K562 (cell line): Measurements from ENCODE around the gene PTAR1. TPM values are rescaled to one million over a fixed set of nuclear protein-coding genes. Genes with fewer than 3 reads are reported as not detected.

Experiments
- CSDE1 ChIP-seq, 2 experiments: fragments of 450-650 bp; IDR thresholded peaks; 2 replicates each; pipeline ENCODE4 v1.6.1; 2016; ENCODE audit warnings: mild to moderate bottlenecking in 1 of 2
- SNRNP70 ChIP-seq: fragments of 200-400 bp; formaldehyde crosslinking; optimal IDR thresholded peaks from 2 replicates; pipeline ENCODE3; 2017; ENCODE audit warnings: low read depth, low read length
- ZNF143 ChIP-seq: sonication (generic); formaldehyde crosslinking; IDR thresholded peaks from 2 replicates; pipeline ENCODE4 v1.9.0; 2022; ENCODE audit warnings: mild to moderate bottlenecking, missing genetic modification reagents
- polyA plus RNA-seq, 8 experiments: library from polyadenylated mRNA; depleted of rRNA in 4 of 8; stranded (reverse) in 5 of 8; unstranded in 3 of 8; fragments of >200 nt; fragmentation: Nextera tagmentation in 2 of 8; fragmentation: Illumina TruSeq in 1 of 8; extraction: Ambion mirVana in 2 of 8; extraction: Trizol in 1 of 8; gene quantifications; 2 replicates each; pipeline versions ENCODE4 v1.2.1 to v1.2.3, GENCODE V29; 2011 to 2014; ENCODE audit warnings: inconsistent platforms in 1 of 8, missing spikeins in 1 of 8
- total RNA-seq, 7 experiments: library from RNA; depleted of rRNA in 6 of 7; stranded (reverse); fragments of >200 nt in 6 of 7; fragmentation: Illumina TruSeq in 2 of 7; extraction: Trizol in 2 of 7; gene quantifications; 2 replicates each; pipeline versions ENCODE4 v1.2.1 to v1.2.3, GENCODE V29; 2011 to 2021; ENCODE audit warnings: low replicate concordance in 1 of 7
- TF ChIP-seq, protein P1 (sequence below): fragments of 450-650 bp; IDR thresholded peaks from 2 replicates; pipeline ENCODE4 v1.6.1; 2016; ENCODE audit warnings: mild to moderate bottlenecking, moderate library complexity

The PTAR1 gene
- total and polyA plus RNA-seq, 9 of the 15 experiments (the other 6 are each of a cell fraction or from before 2014, with no cell fraction given) = 10.1 to 48.0 (median 28.0) TPM

DNA sequence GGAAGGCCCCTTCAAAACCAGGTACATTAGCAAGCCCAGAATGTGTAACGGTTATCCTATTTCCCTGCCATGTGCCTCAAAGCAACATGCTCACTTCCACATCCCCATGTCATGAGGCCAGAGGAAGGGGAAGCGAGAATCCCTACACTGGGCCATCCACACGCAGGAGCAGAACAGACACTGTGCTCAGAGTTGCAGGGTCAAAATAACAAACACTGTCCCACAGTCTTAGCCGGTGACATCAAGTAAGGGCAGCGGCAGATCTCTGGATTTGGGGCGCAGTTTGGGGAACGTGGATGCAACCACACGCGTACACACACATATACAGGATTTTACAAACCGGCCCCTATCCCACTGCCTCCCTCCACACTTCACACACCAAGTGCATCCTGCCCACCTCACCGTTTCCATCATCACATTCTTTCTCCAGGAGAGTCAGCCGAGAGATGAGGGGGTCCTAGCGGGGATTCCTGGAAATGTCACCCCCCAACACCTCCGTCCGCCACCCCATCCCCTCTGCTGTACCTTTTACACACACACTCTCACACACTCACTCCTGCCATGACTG lies 88.4 kb downstream of the PTAR1 start (continued):
- TF ChIP-seq, protein P1, sequence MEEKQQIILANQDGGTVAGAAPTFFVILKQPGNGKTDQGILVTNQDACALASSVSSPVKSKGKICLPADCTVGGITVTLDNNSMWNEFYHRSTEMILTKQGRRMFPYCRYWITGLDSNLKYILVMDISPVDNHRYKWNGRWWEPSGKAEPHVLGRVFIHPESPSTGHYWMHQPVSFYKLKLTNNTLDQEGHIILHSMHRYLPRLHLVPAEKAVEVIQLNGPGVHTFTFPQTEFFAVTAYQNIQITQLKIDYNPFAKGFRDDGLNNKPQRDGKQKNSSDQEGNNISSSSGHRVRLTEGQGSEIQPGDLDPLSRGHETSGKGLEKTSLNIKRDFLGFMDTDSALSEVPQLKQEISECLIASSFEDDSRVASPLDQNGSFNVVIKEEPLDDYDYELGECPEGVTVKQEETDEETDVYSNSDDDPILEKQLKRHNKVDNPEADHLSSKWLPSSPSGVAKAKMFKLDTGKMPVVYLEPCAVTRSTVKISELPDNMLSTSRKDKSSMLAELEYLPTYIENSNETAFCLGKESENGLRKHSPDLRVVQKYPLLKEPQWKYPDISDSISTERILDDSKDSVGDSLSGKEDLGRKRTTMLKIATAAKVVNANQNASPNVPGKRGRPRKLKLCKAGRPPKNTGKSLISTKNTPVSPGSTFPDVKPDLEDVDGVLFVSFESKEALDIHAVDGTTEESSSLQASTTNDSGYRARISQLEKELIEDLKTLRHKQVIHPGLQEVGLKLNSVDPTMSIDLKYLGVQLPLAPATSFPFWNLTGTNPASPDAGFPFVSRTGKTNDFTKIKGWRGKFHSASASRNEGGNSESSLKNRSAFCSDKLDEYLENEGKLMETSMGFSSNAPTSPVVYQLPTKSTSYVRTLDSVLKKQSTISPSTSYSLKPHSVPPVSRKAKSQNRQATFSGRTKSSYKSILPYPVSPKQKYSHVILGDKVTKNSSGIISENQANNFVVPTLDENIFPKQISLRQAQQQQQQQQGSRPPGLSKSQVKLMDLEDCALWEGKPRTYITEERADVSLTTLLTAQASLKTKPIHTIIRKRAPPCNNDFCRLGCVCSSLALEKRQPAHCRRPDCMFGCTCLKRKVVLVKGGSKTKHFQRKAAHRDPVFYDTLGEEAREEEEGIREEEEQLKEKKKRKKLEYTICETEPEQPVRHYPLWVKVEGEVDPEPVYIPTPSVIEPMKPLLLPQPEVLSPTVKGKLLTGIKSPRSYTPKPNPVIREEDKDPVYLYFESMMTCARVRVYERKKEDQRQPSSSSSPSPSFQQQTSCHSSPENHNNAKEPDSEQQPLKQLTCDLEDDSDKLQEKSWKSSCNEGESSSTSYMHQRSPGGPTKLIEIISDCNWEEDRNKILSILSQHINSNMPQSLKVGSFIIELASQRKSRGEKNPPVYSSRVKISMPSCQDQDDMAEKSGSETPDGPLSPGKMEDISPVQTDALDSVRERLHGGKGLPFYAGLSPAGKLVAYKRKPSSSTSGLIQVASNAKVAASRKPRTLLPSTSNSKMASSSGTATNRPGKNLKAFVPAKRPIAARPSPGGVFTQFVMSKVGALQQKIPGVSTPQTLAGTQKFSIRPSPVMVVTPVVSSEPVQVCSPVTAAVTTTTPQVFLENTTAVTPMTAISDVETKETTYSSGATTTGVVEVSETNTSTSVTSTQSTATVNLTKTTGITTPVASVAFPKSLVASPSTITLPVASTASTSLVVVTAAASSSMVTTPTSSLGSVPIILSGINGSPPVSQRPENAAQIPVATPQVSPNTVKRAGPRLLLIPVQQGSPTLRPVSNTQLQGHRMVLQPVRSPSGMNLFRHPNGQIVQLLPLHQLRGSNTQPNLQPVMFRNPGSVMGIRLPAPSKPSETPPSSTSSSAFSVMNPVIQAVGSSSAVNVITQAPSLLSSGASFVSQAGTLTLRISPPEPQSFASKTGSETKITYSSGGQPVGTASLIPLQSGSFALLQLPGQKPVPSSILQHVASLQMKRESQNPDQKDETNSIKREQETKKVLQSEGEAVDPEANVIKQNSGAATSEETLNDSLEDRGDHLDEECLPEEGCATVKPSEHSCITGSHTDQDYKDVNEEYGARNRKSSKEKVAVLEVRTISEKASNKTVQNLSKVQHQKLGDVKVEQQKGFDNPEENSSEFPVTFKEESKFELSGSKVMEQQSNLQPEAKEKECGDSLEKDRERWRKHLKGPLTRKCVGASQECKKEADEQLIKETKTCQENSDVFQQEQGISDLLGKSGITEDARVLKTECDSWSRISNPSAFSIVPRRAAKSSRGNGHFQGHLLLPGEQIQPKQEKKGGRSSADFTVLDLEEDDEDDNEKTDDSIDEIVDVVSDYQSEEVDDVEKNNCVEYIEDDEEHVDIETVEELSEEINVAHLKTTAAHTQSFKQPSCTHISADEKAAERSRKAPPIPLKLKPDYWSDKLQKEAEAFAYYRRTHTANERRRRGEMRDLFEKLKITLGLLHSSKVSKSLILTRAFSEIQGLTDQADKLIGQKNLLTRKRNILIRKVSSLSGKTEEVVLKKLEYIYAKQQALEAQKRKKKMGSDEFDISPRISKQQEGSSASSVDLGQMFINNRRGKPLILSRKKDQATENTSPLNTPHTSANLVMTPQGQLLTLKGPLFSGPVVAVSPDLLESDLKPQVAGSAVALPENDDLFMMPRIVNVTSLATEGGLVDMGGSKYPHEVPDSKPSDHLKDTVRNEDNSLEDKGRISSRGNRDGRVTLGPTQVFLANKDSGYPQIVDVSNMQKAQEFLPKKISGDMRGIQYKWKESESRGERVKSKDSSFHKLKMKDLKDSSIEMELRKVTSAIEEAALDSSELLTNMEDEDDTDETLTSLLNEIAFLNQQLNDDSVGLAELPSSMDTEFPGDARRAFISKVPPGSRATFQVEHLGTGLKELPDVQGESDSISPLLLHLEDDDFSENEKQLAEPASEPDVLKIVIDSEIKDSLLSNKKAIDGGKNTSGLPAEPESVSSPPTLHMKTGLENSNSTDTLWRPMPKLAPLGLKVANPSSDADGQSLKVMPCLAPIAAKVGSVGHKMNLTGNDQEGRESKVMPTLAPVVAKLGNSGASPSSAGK = no peak
- TF ChIP-seq SNRNP70 = no peak
- no peak for TF ChIP-seq CSDE1 (IDR thresholded peaks at IDR 0.05)
- TF ChIP-seq ZNF143 (CRISPR knock-in tag) = no peak
